Muscle layer of duodenum (tissue), 2 donors: ENCODE measurements around the gene HPN.
A peak's percentile ranks its signal among the peaks of the same experiment; 100 is the strongest.

Source experiments
- H3K27ac ChIP-seq: one replicate; pipeline ENCODE4 v1.7.0; 2013; ENCODE audit warnings: mild to moderate bottlenecking, low read length
- H3K27me3 ChIP-seq: one replicate; pipeline ENCODE4 v1.7.0; 2013; ENCODE audit warnings: low read depth, mild to moderate bottlenecking, control low read depth, low read length
- H3K36me3 ChIP-seq, 2 donors: one replicate each; pipeline ENCODE4 v1.7.0; 2013; ENCODE audit warnings: low read length in 2 of 2, control low read depth in 1 of 2, mild to moderate bottlenecking in 1 of 2; ENCODE audit not compliant: insufficient read depth in 2 of 2, control insufficient read depth in 1 of 2
- H3K4me1 ChIP-seq, 2 donors: one replicate each; pipeline ENCODE4 v1.7.0; 2013; ENCODE audit warnings: low read length in 2 of 2, mild to moderate bottlenecking in 2 of 2, control low read depth in 1 of 2, moderate library complexity in 1 of 2; ENCODE audit not compliant: insufficient read depth in 2 of 2, control insufficient read depth in 1 of 2
- H3K4me3 ChIP-seq, 2 donors: one replicate each; pipeline ENCODE4 v1.7.0; 2013; ENCODE audit warnings: low read length in 2 of 2, low read depth in 1 of 2, mild to moderate bottlenecking in 1 of 2
- H3K9me3 ChIP-seq, 2 donors: one replicate each; pipeline ENCODE4 v1.7.0; 2013; ENCODE audit warnings: low read length in 2 of 2, control low read depth in 1 of 2, mild to moderate bottlenecking in 1 of 2; ENCODE audit not compliant: control insufficient read depth in 1 of 2
- donor health status: healthy.

The HPN gene

GRCh38 chr19:35030257-35031071, 11.1 kb upstream of the HPN start, which contains the start of gene SCN1B:
Gene SCN1B (plus strand): TSS chr19:35030470. CDS start chr19:35030821, 351 bp downstream.
- H3K27ac ChIP-seq, result no peak within 1 kb of the TSS
- no peaks in the 10 kb centered on the region for H3K27me3 ChIP-seq
- peaks cover 4 to 29% of the 10 kb centered on the region in 2 donors for H3K36me3 ChIP-seq
- H3K4me1 ChIP-seq, result peaks cover 0 to 9% of the 10 kb centered on the region in 2 donors
- peak within 1 kb of the TSS; percentile 38 to 68 for H3K4me3 ChIP-seq
- no peaks in the 10 kb centered on the region for H3K9me3 ChIP-seq

DNA sequence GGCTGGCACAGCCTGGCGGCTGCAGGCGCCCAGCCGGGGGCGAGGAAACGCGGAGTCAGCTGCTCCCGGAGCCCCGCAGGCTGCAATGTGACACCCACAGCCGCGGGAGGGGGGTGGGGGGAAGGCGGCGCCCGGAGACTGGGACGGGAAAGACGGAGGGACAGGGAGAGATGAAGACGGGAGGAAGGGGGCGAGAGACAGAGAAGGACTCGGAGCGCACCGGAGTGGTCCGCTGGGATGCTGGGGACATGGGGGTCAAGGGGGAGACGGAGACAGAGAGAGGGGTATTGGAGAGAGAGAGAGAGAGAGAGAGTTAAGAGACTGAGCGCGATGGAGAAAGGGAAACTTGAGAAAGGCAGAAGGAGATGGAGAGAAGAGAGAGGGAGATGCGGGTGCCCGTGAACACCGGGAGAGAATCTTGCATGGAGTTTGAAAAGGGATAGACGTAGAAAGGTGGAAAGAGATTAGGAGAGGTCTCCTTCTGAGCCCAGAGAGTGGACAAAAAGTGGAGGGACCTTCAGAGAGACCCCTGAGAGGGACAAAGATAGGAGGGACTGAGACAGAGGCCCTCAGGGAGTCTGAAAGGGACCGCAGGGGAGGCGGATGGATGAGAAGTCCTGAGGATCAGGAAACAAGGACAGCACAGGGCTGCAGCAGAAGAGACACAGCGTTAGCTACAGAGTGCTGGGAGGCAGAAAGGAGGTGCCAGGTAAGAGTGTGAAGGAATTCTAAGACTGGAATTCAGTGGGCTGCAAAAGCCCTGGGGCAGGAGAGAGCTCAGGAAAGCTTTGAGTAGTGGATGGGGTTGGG, 10.2 kb upstream of the HPN start:
- Histone ChIP-seq H3K36me3 (peaks cover 0 to 21% of the 10 kb centered on the region in 2 donors), H3K9me3 (no peaks in the 10 kb centered on the region), H3K27ac (no peak overlapping the region), H3K27me3 (no peaks in the 10 kb centered on the region), H3K4me3 (peak overlapping the region; percentile 38 to 68), H3K4me1 (peaks cover 0 to 9% of the 10 kb centered on the region in 2 donors)

GRCh38 chr19:35032356-35032865, 9.1 kb upstream of the HPN start:
- no peak overlapping the region for H3K4me3 ChIP-seq
- H3K27me3 ChIP-seq, result no peaks in the 10 kb centered on the region
- H3K4me1 ChIP-seq, result peaks cover 0 to 9% of the 10 kb centered on the region in 2 donors
- H3K36me3 ChIP-seq, result peaks cover 0 to 10% of the 10 kb centered on the region in 2 donors
- no peak overlapping the region for H3K27ac ChIP-seq
- H3K9me3 ChIP-seq, result no peaks in the 10 kb centered on the region

- Histone ChIP-seq H3K27ac (no peak overlapping the region), H3K27me3 (no peaks in the 10 kb centered on the region), H3K36me3 (peaks cover 0 to 8% of the 10 kb centered on the region in 2 donors), H3K4me1 (peaks cover 0 to 9% of the 10 kb centered on the region in 2 donors), H3K4me3 (no peak overlapping the region), H3K9me3 (no peaks in the 10 kb centered on the region)
These were observed 8.2 kb upstream of the HPN start for GRCh38 chr19:35033067-35034004.

DNA sequence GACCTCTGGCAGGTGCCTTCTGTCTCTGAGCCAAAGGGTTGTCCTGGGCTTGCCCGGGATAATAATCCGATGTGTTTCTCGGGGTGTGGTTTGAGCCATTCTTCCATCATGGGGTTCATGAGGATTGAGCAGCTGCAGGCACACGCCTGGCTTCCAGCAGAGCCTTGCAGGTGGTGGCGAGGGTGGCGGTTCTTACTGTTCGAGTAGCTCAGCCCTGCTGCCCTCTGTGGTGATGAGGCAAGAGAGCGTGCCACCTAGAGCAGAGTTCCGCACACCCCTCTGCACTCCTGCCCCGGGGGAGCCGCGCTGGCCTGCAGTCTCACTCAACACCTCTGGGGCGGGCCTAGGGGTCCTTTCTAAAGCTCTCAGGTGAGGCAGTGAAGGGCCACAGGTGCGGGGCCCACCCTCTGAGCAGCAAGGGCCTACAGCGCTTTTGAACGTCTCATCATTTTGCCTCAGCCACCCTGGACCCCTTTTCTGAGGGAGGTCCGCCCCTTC, 7.5 kb upstream of the HPN start:
- Histone ChIP-seq H3K9me3 (no peaks in the 10 kb centered on the region), H3K36me3 (peaks cover 0 to 8% of the 10 kb centered on the region in 2 donors), H3K4me1 (peaks cover 0 to 9% of the 10 kb centered on the region in 2 donors), H3K4me3 (no peak overlapping the region), H3K27me3 (no peaks in the 10 kb centered on the region), H3K27ac (no peak overlapping the region)

- Histone ChIP-seq H3K4me1 (peaks cover 0 to 9% of the 10 kb centered on the region in 2 donors), H3K27ac (no peak overlapping the region), H3K27me3 (no peaks in the 10 kb centered on the region), H3K4me3 (no peak overlapping the region), H3K36me3 (peaks cover 0 to 8% of the 10 kb centered on the region in 2 donors), H3K9me3 (no peaks in the 10 kb centered on the region)
These were observed 6.7 kb upstream of the HPN start for GRCh38 chr19:35034588-35035382.

DNA sequence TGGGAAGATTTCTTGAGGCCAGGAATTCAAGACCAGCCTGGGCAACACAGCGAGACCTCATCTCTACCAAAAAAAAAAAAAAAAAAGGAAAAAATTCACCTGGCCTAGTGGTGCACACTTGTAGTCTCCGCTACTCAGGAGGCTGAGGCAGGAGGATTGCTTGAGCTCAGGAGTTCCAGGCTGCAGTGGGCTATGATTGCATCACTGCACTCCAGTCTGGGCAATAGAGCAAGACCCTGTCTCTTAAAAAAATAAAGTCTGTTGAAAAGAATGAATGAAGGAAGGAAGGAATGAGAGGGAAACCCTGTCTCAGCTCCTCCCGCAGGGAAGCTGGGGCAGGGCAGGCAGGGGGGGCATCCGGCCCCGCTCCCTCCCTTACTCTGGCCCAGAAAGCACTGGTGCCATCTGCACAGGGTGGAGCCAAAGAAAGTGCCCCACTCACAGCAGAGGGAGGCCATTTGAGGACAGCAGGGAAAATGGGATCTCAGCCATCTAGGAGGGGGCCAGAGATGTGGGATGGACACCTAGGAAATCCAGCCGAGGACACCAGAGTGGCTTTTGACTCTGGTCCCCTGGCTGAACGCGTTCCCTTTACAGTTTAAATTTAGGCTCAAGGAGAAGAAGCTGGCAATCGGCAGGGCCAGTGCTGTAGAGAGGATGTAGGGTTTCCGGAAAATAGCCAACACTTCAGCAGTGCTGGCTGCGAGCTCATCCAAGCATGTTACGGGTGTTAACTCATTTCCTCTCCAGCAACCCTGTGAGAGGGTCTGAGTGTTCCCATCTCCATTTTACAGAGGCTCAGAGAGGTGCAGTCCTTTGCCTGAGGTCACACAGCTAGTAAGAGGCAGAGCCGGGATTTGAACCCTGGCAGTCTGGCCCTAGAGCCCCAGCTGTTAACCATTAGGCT, 3.6 kb upstream of the HPN start:
- peaks cover 0 to 22% of the 10 kb centered on the region in 2 donors for H3K4me1 ChIP-seq
- no peak overlapping the region for H3K27ac ChIP-seq
- no peaks in the 10 kb centered on the region for H3K27me3 ChIP-seq
- H3K9me3 ChIP-seq, result no peaks in the 10 kb centered on the region
- H3K4me3 ChIP-seq, result no peak overlapping the region
- peaks cover 0 to 8% of the 10 kb centered on the region in 2 donors for H3K36me3 ChIP-seq

DNA sequence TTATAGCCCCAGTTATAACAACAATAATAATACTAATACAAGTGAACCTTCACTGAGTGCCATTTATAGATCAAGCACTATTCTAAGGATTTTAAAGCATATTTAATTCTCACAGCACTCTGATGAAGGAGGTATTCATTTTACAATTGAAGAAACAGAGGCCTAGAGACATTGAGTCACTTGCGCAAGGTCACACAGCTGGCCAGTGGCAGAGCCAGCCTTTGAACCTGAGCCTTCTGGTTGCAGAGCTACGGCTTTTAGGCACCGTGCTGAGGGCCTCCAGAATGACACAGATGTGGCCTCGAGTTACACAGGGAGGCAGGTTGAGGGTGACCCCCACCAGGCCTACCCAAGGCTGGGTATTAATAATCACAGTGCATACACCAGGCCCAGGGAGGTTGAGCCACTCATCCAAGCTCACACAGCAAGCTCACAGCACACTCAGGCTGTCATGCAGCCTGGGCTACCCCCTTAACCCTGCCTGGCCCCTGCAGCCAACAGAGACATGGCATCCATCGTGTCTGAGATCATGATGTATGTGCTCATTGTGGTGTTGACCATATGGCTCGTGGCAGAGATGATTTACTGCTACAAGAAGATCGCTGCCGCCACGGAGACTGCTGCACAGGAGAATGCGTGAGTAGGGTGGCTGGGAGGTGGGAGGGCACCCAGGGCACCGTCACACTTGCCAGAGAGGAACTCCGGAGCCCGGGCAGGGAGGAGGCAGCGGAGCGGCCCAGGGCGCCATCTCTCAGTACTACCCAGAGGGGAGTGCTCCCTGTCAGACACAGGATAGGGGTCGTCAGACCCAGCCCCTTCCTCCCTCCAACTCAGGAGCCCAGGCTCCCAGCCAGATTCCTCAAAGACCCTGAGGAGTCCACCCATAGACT, 2.7 kb upstream of the HPN start:
- peaks cover 0 to 4% of the 10 kb centered on the region in 2 donors for H3K36me3 ChIP-seq
- no peak overlapping the region for H3K27ac ChIP-seq
- H3K4me1 ChIP-seq, result peaks cover 0 to 22% of the 10 kb centered on the region in 2 donors
- H3K9me3 ChIP-seq, result no peaks in the 10 kb centered on the region
- no peaks in the 10 kb centered on the region for H3K27me3 ChIP-seq
- no peak overlapping the region for H3K4me3 ChIP-seq
